GM12878 (cell line): ENCODE measurements around the gene NOD1. TPM values are rescaled to one million over a fixed set of nuclear protein-coding genes. Genes with fewer than 3 reads are reported as not detected.
"Not testable (repeated sequence)": the region's sequence is repeated elsewhere in the genome, so short reads cannot be mapped to it uniquely, and the experiment has no call there.

ENCODE experiments used
- ATAC-seq: fragments of 200-7000 bp; cut with Tn5 transposase; 3 replicates; pipeline ENCODE4 v1.9.1; 2020; ENCODE audit warnings: mild to moderate bottlenecking, moderate library complexity
- BruUV-seq: library from RNA; stranded (reverse); fragments of 400-500 nt; replicated peaks from 2 replicates; lab custom pipeline; 2021; lab: Mats Ljungman, UMichigan
- CTCF ChIA-PET: fragments of 300-600 bp; sonication (Branson Sonifier 250); formaldehyde crosslinking; extraction: SDS; loops from one replicate; lab custom pipeline; 2021; ENCODE audit warnings: inconsistent platforms; lab: Yijun Ruan, JAX
- POLR2A ChIA-PET: fragments of 350-600 bp; formaldehyde crosslinking; extraction: SDS; loops from one replicate; lab custom pipeline; 2021; ENCODE audit warnings: inconsistent platforms; lab: Charles Lee
- RAD21 ChIA-PET: fragments of 300-600 bp; sonication (Branson Sonifier 250); formaldehyde crosslinking; loops from one replicate; lab custom pipeline; 2023; ENCODE audit warnings: antibody characterized with exemption; ENCODE audit not compliant: unreplicated experiment; lab: Charles Lee
- SMC1A ChIA-PET: fragments of 300-600 bp; sonication (Branson Sonifier 250); formaldehyde crosslinking; loops from one replicate; lab custom pipeline; 2023; ENCODE audit not compliant: unreplicated experiment, uncharacterized antibody; lab: Charles Lee
- DNase-seq: peaks from one replicate; pipeline ENCODE4 v3.0.0-alpha.2; 2011; ENCODE audit warnings: low read depth, low spot score
- FAIRE-seq: peaks from 3 replicates; lab custom pipeline; 2011; peaks lifted over from hg19 to GRCh38; lab: Jason Lieb, UNC
- H2AFZ ChIP-seq: 2 replicates; pipeline ENCODE4 v1.6.0; 2011; ENCODE audit warnings: low read depth, low read length, control low read depth; ENCODE audit not compliant: control insufficient read depth
- H3K27ac ChIP-seq: 2 replicates; pipeline ENCODE4 v1.5.1; 2011; ENCODE audit warnings: control low read depth; ENCODE audit not compliant: control insufficient read depth, insufficient read depth
- H3K27me3 ChIP-seq, 2 experiments: replicated peaks in 1 of 2; 2 replicates each; pipeline versions ENCODE4 v1.6.0 to v1.6.1; 2011; ENCODE audit warnings: low read length in 1 of 2; ENCODE audit not compliant: control insufficient read depth in 2 of 2, insufficient read depth in 2 of 2
- H3K36me3 ChIP-seq, 2 experiments: 2 replicates each; pipeline ENCODE4 v1.5.1; 2011; ENCODE audit warnings: low read length in 1 of 2; ENCODE audit not compliant: control insufficient read depth in 2 of 2, insufficient read depth in 2 of 2
- H3K4me1 ChIP-seq: 2 replicates; pipeline ENCODE4 v1.6.1; 2011; ENCODE audit warnings: mild to moderate bottlenecking, low read length, moderate library complexity, mixed read lengths; ENCODE audit not compliant: control insufficient read depth, insufficient read depth
- H3K4me2 ChIP-seq: 2 replicates; pipeline ENCODE4 v1.6.0; 2011; ENCODE audit warnings: control low read depth; ENCODE audit not compliant: control insufficient read depth, insufficient read depth
- H3K4me3 ChIP-seq: fragments of 200-600 bp; sonication (generic); 2 replicates; pipeline ENCODE4 v1.5.1; 2016
- H3K79me2 ChIP-seq: 2 replicates; pipeline ENCODE4 v1.6.0; 2011; ENCODE audit warnings: low read length; ENCODE audit not compliant: control insufficient read depth, insufficient read depth
- H3K9ac ChIP-seq: 2 replicates; pipeline ENCODE4 v1.8.0; 2011; ENCODE audit warnings: low read length, control low read depth, mixed read lengths; ENCODE audit not compliant: control insufficient read depth, insufficient read depth
- H3K9me3 ChIP-seq: replicated peaks from 3 replicates; pipeline ENCODE4 v1.5.1; 2011; ENCODE audit warnings: mild to moderate bottlenecking, low read length; ENCODE audit not compliant: control insufficient read depth, insufficient read depth
- H4K20me1 ChIP-seq: 2 replicates; pipeline ENCODE4 v1.6.0; 2011; ENCODE audit not compliant: control insufficient read depth, insufficient read depth
- CEBPB ChIP-seq, 2 experiments: fragments of 150-350 bp in 1 of 2; IDR thresholded peaks; 2 replicates each; pipeline ENCODE4 v1.6.1; 2012 to 2014; ENCODE audit warnings: low read depth in 2 of 2, low read length in 2 of 2, borderline replicate concordance in 1 of 2, inconsistent platforms in 1 of 2
- MYB ChIP-seq: fragments of 150-350 bp; IDR thresholded peaks from 2 replicates; pipeline ENCODE4 v1.6.1; 2014; ENCODE audit warnings: mild to moderate bottlenecking, low read depth, low read length, borderline replicate concordance
- NBN ChIP-seq: fragments of 450-650 bp; IDR thresholded peaks from 2 replicates; pipeline ENCODE4 v1.6.1; 2016
- NFYB ChIP-seq: IDR thresholded peaks from 2 replicates; pipeline ENCODE4 v1.6.1; 2011; ENCODE audit warnings: low read depth, mild to moderate bottlenecking, low read length, improper control_type of control experiment, moderate library complexity; ENCODE audit not compliant: insufficient read depth
- NRF1 ChIP-seq: conservative IDR thresholded peaks from 2 replicates; pipeline ENCODE4 v1.6.1; 2011; ENCODE audit warnings: mild to moderate bottlenecking, low read depth, low read length, improper control_type of control experiment
- RUNX3 ChIP-seq: IDR thresholded peaks from 2 replicates; pipeline ENCODE4 v1.6.1; 2012; ENCODE audit warnings: low read length, inconsistent platforms
- SIN3A ChIP-seq: IDR thresholded peaks from 2 replicates; pipeline ENCODE4 v1.6.1; 2012; ENCODE audit warnings: low read depth, low read length, improper control_type of control experiment
- STAT1 ChIP-seq: fragments of 450-650 bp; conservative IDR thresholded peaks from 2 replicates; pipeline ENCODE4 v1.6.1; 2014; ENCODE audit warnings: antibody characterized with exemption, mild to moderate bottlenecking
- TCF12 ChIP-seq: IDR thresholded peaks from 2 replicates; pipeline ENCODE4 v1.6.1; 2011; ENCODE audit warnings: low read depth, mild to moderate bottlenecking, low read length
- WGBS: methylation state at CpG from one replicate; pipeline ENCODE4 v1.1.6; 2016; ENCODE audit warnings: low lambda C conversion rate; ENCODE audit not compliant: insufficient replicate concordance, insufficient coverage; ENCODE audit errors: missing lambda C conversion rate; 5-methylcytosine and 5-hydroxymethylcytosine counted together
- in situ Hi-C: fragments of 300-500 bp; cut with MboI; formaldehyde crosslinking; loops from 9 replicates; pipeline ENCODE4 v1.14.3; 2018; ENCODE audit warnings: mixed read lengths
- intact Hi-C: fragments of 100-400 bp; cut with micrococcal nuclease; formaldehyde crosslinking; loops from one replicate; pipeline ENCODE4 v1.14.2; 2022; ENCODE audit not compliant: unreplicated experiment
- polyA plus RNA-seq, 11 experiments: library from polyadenylated mRNA; depleted of rRNA in 4 of 11; unstranded in 6 of 11; stranded (reverse) in 5 of 11; fragments of >200 nt; fragmentation: Nextera tagmentation in 4 of 11; fragmentation: Illumina TruSeq in 1 of 11; extraction: Ambion mirVana in 4 of 11; extraction: Trizol in 1 of 11; gene quantifications; 1 replicate in 1 of 11; 2 replicates in 10 of 11; pipeline versions ENCODE4 v1.2.1 to v1.2.3, GENCODE V29; 2011 to 2016; ENCODE audit warnings: inconsistent platforms in 2 of 11, missing spikeins in 2 of 11, low read depth in 1 of 11
- total RNA-seq, 4 experiments: library from RNA; depleted of rRNA in 3 of 4; stranded (reverse); fragments of >200 nt in 3 of 4; fragmentation: Illumina TruSeq in 1 of 4; extraction: Trizol in 1 of 4; gene quantifications; 2 replicates each; pipeline versions ENCODE4 v1.2.1 to v1.2.3, GENCODE V29; 2013 to 2021
- TF ChIP-seq, protein P1 (sequence below), 3 experiments: IDR thresholded peaks in 2 of 3; conservative IDR thresholded peaks in 1 of 3; 2 replicates each; pipeline ENCODE4 v1.5.1; 2011; ENCODE audit warnings: low read depth in 3 of 3, low read length in 3 of 3, mild to moderate bottlenecking in 3 of 3, control low read depth in 2 of 3, moderate library complexity in 2 of 3, inconsistent platforms in 1 of 3, mixed read lengths in 1 of 3; ENCODE audit not compliant: control insufficient read depth in 2 of 3, insufficient read depth in 1 of 3; ENCODE audit errors: extremely low read depth in 1 of 3
- TF ChIP-seq, protein P2 (sequence below): fragments of 450-650 bp; IDR thresholded peaks from 2 replicates; pipeline ENCODE4 v1.6.1; 2016; ENCODE audit warnings: mild to moderate bottlenecking

NOD1 gene
- total and polyA plus RNA-seq, 10 of the 15 experiments (the other 5 are each of a cell fraction or from before 2014, with no cell fraction given): 1.8 to 14.6 (median 8.9) TPM

DNA sequence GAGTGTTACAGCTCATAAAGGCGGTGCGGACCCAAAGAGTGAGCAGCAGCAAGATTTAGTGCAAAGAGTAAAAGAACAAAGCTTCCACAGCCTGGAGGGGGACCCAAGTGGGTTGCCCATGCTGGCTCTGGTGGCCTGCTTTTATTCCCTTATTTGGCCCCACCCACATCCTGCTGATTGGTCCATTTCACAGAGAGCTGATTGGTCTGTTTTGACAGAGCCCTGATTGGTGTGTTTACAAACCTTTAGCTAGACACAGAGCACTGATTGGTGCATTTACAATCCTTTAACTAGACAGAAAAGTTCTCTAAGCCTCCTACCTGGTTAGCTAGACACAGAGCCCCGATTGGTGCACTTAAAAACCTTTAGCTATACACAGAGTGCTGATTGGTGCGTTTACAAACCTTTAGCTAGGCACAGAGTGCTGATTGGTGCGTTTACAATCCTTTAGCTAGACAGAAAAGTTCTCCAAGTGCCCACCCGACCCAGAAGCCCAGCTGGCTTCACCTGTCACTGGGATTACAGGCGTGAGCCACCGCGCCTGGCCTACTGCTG, 28.8 kb upstream of the NOD1 start:
- RAD21 ChIA-PET: interaction anchor here (1.3 kb wide), 1 partner anchor 232 kb away, joined by 4 read pairs; no protein-coding TSS in a partner anchor
- H3K27ac ChIP-seq, intact Hi-C loops, FAIRE-seq, H3K9ac ChIP-seq, H2AFZ ChIP-seq, H3K9me3 ChIP-seq, BruUV-seq, POLR2A ChIA-PET, H3K36me3 ChIP-seq, DNase-seq, H4K20me1 ChIP-seq, H3K27me3 ChIP-seq, H3K4me2 ChIP-seq, ATAC-seq, H3K4me3 ChIP-seq, H3K4me1 ChIP-seq, in situ Hi-C loops: not testable (repeated sequence)
- peaks cover 24% of the 10 kb centered on the region for H3K79me2 ChIP-seq
- peak; percentile 64 for TF ChIP-seq NFYB
- WGBS: 81% methylated on average over 9 of the region's 9 CpGs
- SMC1A ChIA-PET: interaction anchor here (1.2 to 6.5 kb wide), 4 partner anchors 38 to 341 kb away, joined by 3 to 81 read pairs (median 6); no protein-coding TSS in a partner anchor
- CTCF ChIA-PET: interaction anchor here (0.6 to 8.7 kb wide), 6 partner anchors 11 to 232 kb away, joined by 3 to 108 read pairs (median 3); no protein-coding TSS in a partner anchor

DNA sequence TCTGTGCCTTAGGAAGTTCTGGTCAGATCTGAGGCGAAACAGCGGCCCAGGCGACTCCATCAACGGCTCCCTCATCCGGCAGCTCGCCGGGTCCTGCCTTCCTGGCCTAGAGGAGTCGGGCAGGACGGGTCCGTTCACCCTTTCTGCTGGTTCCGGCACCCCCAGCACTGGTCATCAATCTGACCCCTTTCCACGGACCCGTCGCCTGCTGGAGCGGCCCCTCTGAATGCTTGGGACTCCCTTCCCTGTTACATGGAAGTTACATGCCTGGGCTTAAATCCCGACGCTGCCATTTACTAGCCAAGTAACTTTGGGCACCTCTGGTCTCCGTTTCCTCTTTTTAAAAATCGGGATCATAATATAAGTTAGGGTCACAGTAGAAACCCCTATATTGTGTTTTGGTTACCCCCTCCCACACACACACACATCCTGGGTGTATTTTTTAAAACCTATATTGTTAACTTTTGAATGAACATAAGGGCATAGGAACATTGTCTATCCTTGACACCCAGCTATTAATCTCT, 26.7 kb upstream of the NOD1 start:
- no peaks in the 10 kb centered on the region for H4K20me1 ChIP-seq
- H3K79me2 ChIP-seq: peaks cover 35% of the 10 kb centered on the region
- peak overlapping the region; percentile 95 for H3K4me2 ChIP-seq
- ATAC-seq (no peak), DNase-seq (no peak), FAIRE-seq (no peak)
- no peaks in the 10 kb centered on the region for H3K36me3 ChIP-seq
- 7% methylated on average over 19 of the region's 19 CpGs for WGBS
- intact Hi-C loops (loop anchor here (2.0 kb wide), 1 partner anchor 220 kb away; the partner anchor contains the start of gene ZNRF2), in situ Hi-C loops (no loop called here)
- H3K9ac ChIP-seq: peak overlapping the region; percentile 86
- peak overlapping the region; percentile 82 for H3K27ac ChIP-seq
- H3K4me3 ChIP-seq: peak overlapping the region; percentile 71
- H2AFZ ChIP-seq: peak overlapping the region; percentile 98
- BruUV-seq: TSS peak; percentile 95
- peaks cover 6% of the 10 kb centered on the region; the same call in 1 of the 2 replicates for H3K4me1 ChIP-seq
- ChIA-PET POLR2A (interaction anchor here (0.6 to 0.9 kb wide), 2 partner anchors 15 to 183 kb away, joined by 3 to 4 read pairs; no protein-coding TSS in a partner anchor), CTCF (interaction anchor here (0.6 to 8.7 kb wide), 4 partner anchors 44 to 341 kb away, joined by 3 to 108 read pairs (median 4); no protein-coding TSS in a partner anchor), RAD21 (interaction anchor here (1.0 to 1.5 kb wide), 3 partner anchors 28 to 109 kb away, joined by 3 to 4 read pairs (median 3); no protein-coding TSS in a partner anchor), SMC1A (interaction anchor here (0.7 to 1.4 kb wide), 5 partner anchors 12 to 36 kb away, joined by 3 read pairs; partner anchors contain the start of gene NOD1)
- no peaks in the 10 kb centered on the region for H3K27me3 ChIP-seq
- H3K9me3 ChIP-seq: no peaks in the 10 kb centered on the region; the same call in 2 of the 3 replicates
- TF ChIP-seq NRF1: peak; percentile 2; the same call in 1 of the 2 replicates
- no peak for TF ChIP-seq RUNX3
- 0 out of 2 replicates have a peak, but pooled peaks have one; percentile 17 for TF ChIP-seq TCF12
- 0 out of 2 replicates have a peak, but pooled peaks have one; percentile 18 for TF ChIP-seq MYB
- no peak for TF ChIP-seq SIN3A
- no peak for TF ChIP-seq CEBPB (IDR thresholded peaks at IDR 0.05; ENCODE audit: borderline replicate concordance in 1 of 2, low read depth in 2 of 2, low read length in 2 of 2)
- TF ChIP-seq, protein P1, sequence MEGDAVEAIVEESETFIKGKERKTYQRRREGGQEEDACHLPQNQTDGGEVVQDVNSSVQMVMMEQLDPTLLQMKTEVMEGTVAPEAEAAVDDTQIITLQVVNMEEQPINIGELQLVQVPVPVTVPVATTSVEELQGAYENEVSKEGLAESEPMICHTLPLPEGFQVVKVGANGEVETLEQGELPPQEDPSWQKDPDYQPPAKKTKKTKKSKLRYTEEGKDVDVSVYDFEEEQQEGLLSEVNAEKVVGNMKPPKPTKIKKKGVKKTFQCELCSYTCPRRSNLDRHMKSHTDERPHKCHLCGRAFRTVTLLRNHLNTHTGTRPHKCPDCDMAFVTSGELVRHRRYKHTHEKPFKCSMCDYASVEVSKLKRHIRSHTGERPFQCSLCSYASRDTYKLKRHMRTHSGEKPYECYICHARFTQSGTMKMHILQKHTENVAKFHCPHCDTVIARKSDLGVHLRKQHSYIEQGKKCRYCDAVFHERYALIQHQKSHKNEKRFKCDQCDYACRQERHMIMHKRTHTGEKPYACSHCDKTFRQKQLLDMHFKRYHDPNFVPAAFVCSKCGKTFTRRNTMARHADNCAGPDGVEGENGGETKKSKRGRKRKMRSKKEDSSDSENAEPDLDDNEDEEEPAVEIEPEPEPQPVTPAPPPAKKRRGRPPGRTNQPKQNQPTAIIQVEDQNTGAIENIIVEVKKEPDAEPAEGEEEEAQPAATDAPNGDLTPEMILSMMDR (IDR thresholded peaks at IDR 0.05 in 2 of 3, conservative IDR thresholded peaks at IDR 0.05 in 1 of 3; ENCODE audit: control insufficient read depth in 2 of 3, extremely low read depth in 1 of 3, insufficient read depth in 1 of 3, low read depth in 3 of 3, low read length in 3 of 3): 0 out of 6 replicates have a peak, but pooled peaks of 1 of the 3 experiments have one; percentile 5
- TF ChIP-seq, protein P2, sequence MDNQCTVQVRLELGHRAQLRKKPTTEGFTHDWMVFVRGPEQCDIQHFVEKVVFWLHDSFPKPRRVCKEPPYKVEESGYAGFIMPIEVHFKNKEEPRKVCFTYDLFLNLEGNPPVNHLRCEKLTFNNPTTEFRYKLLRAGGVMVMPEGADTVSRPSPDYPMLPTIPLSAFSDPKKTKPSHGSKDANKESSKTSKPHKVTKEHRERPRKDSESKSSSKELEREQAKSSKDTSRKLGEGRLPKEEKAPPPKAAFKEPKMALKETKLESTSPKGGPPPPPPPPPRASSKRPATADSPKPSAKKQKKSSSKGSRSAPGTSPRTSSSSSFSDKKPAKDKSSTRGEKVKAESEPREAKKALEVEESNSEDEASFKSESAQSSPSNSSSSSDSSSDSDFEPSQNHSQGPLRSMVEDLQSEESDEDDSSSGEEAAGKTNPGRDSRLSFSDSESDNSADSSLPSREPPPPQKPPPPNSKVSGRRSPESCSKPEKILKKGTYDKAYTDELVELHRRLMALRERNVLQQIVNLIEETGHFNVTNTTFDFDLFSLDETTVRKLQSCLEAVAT: peak; percentile 69; the same call in 1 of the 2 replicates
- TF ChIP-seq NBN: no peak
- 0 out of 2 replicates have a peak, but pooled peaks have one; percentile 26 for TF ChIP-seq STAT1
